ENCODE data around the gene SHISA4. TPM values are rescaled to one million over a fixed set of nuclear protein-coding genes. Genes with fewer than 3 reads are reported as not detected.

The SHISA4 gene
- total RNA-seq, 1 experiment from 2014 or later = 3.0 TPM

GRCh38 chr1:201896951-201897391, 8.3 kb downstream of the SHISA4 start:
- Mint-ChIP-seq H3K9me3 (ENCODE audit: unreplicated experiment) (peaks cover 11% of the 10 kb centered on the region), H3K4me1 (ENCODE audit: low read depth, unreplicated experiment) (no peaks in the 10 kb centered on the region), H3K27ac (ENCODE audit: unreplicated experiment) (no peak overlapping the region), H3K4me3 (ENCODE audit: unreplicated experiment) (no peak overlapping the region), H3K36me3 (ENCODE audit: insufficient read depth, unreplicated experiment) (no peaks in the 10 kb centered on the region), H3K27me3 (ENCODE audit: insufficient read depth, unreplicated experiment) (peaks cover 5% of the 10 kb centered on the region)
- no peaks in the 10 kb centered on the region for H3K4me1 ChIP-seq
- no peaks in the 10 kb centered on the region for H3K9me3 ChIP-seq
- no TSS peak for BruUV-seq (replicated peaks)
- ChIA-PET CTCF (interaction anchor here (0.9 to 2.4 kb wide), 6 partner anchors 11 to 238 kb away, joined by 4 to 41 read pairs (median 8); no protein-coding TSS in a partner anchor), POLR2A (interaction anchor here (1.0 kb wide), 1 partner anchor 113 kb away, joined by 3 read pairs; the partner anchor contains the start of gene ELF3)
- no peaks in the 10 kb centered on the region for H3K36me3 ChIP-seq (ENCODE audit: control insufficient read depth, insufficient read depth, low read length)
- no peak overlapping the region for H3K4me3 ChIP-seq (ENCODE audit: low read depth, low read length)
- no peak for TF ChIP-seq CTCF (IDR thresholded peaks at IDR 0.05; ENCODE audit: insufficient read depth in 1 of 2, low read depth in 1 of 2, low read length in 1 of 2, severe bottlenecking in 1 of 2, unreplicated experiment in 1 of 2)
- no peaks in the 10 kb centered on the region; the same call in 1 of the 2 replicates for H3K27me3 ChIP-seq (replicated peaks; ENCODE audit: control insufficient read depth, insufficient read depth, low read length)
- intact Hi-C loops (cut with micrococcal nuclease; ENCODE audit: unreplicated experiment) = loop anchor here (1.0 to 2.0 kb wide), 2 partner anchors 75 to 222 kb away; no protein-coding TSS in a partner anchor
- no peak for DNase-seq

GRCh38 chr1:201898240-201898894, 9.7 kb downstream of the SHISA4 start:
- DNase-seq = no peak
- no TSS peak for BruUV-seq (replicated peaks)
- H3K27ac Mint-ChIP-seq (ENCODE audit: unreplicated experiment) = no peak overlapping the region
- H3K9me3 Mint-ChIP-seq (ENCODE audit: unreplicated experiment) = peaks cover 11% of the 10 kb centered on the region
- H3K4me1 ChIP-seq = no peaks in the 10 kb centered on the region
- TF ChIP-seq CTCF (IDR thresholded peaks at IDR 0.05; ENCODE audit: insufficient read depth in 1 of 2, low read depth in 1 of 2, low read length in 1 of 2, severe bottlenecking in 1 of 2, unreplicated experiment in 1 of 2) = no peak
- intact Hi-C loops (cut with micrococcal nuclease; ENCODE audit: unreplicated experiment) = no loop called here
- ChIA-PET POLR2A (interaction anchor here (0.7 kb wide), 1 partner anchor 183 kb away, joined by 4 read pairs; no protein-coding TSS in a partner anchor), CTCF (interaction anchor here (0.6 kb wide), 1 partner anchor 74 kb away, joined by 3 read pairs; no protein-coding TSS in a partner anchor)
- H3K4me3 Mint-ChIP-seq (ENCODE audit: unreplicated experiment) = no peak overlapping the region
- H3K4me3 ChIP-seq (ENCODE audit: low read depth, low read length) = no peak overlapping the region
- no peaks in the 10 kb centered on the region; the same call in 1 of the 2 replicates for H3K27me3 ChIP-seq (replicated peaks; ENCODE audit: control insufficient read depth, insufficient read depth, low read length)
- H3K27me3 Mint-ChIP-seq (ENCODE audit: insufficient read depth, unreplicated experiment) = peaks cover 5% of the 10 kb centered on the region
- no peaks in the 10 kb centered on the region for H3K36me3 ChIP-seq (ENCODE audit: control insufficient read depth, insufficient read depth, low read length)
- no peaks in the 10 kb centered on the region for H3K9me3 ChIP-seq
- H3K36me3 Mint-ChIP-seq (ENCODE audit: insufficient read depth, unreplicated experiment) = no peaks in the 10 kb centered on the region
- no peaks in the 10 kb centered on the region for H3K4me1 Mint-ChIP-seq (ENCODE audit: low read depth, unreplicated experiment)

GRCh38 chr1:201898992-201899391, 10.3 kb downstream of the SHISA4 start:
- H3K4me3 ChIP-seq (ENCODE audit: low read depth, low read length) = no peak overlapping the region
- H3K9me3 ChIP-seq = no peaks in the 10 kb centered on the region
- no peaks in the 10 kb centered on the region for H3K4me1 Mint-ChIP-seq (ENCODE audit: low read depth, unreplicated experiment)
- CTCF ChIA-PET = no interaction called here
- no peak for DNase-seq
- no peaks in the 10 kb centered on the region for H3K36me3 Mint-ChIP-seq (ENCODE audit: insufficient read depth, unreplicated experiment)
- no peak overlapping the region for H3K27ac Mint-ChIP-seq (ENCODE audit: unreplicated experiment)
- intact Hi-C loops (cut with micrococcal nuclease; ENCODE audit: unreplicated experiment) = no loop called here
- no peaks in the 10 kb centered on the region for H3K36me3 ChIP-seq (ENCODE audit: control insufficient read depth, insufficient read depth, low read length)
- H3K4me1 ChIP-seq = no peaks in the 10 kb centered on the region
- peaks cover 5% of the 10 kb centered on the region for H3K27me3 Mint-ChIP-seq (ENCODE audit: insufficient read depth, unreplicated experiment)
- no peaks in the 10 kb centered on the region; the same call in 1 of the 2 replicates for H3K27me3 ChIP-seq (replicated peaks; ENCODE audit: control insufficient read depth, insufficient read depth, low read length)
- POLR2A ChIA-PET = interaction anchor here (0.7 kb wide), 1 partner anchor 182 kb away, joined by 4 read pairs; no protein-coding TSS in a partner anchor
- no peak overlapping the region for H3K4me3 Mint-ChIP-seq (ENCODE audit: unreplicated experiment)
- TF ChIP-seq CTCF (IDR thresholded peaks at IDR 0.05; ENCODE audit: insufficient read depth in 1 of 2, low read depth in 1 of 2, low read length in 1 of 2, severe bottlenecking in 1 of 2, unreplicated experiment in 1 of 2) = no peak
- no TSS peak for BruUV-seq (replicated peaks)
- peaks cover 11% of the 10 kb centered on the region for H3K9me3 Mint-ChIP-seq (ENCODE audit: unreplicated experiment)

Data from Caco-2 (cell line).